ENCODE measurements around the gene ENTPD1.
"Not testable (repeated sequence)": the region's sequence is repeated elsewhere in the genome, so short reads cannot be mapped to it uniquely, and the experiment has no call there.

Gene ENTPD1

GRCh38 chr10:95793401-95794045 is 37.6 kb downstream of the ENTPD1 start:
- DNase-seq: no peak

- no peak for DNase-seq
Measured at GRCh38 chr10:95794195-95794594, 38.2 kb downstream of the ENTPD1 start.

GRCh38 chr10:95795602-95796001 is 39.6 kb downstream of the ENTPD1 start:
- DNase-seq: no peak

- DNase-seq: no peak
Measured at GRCh38 chr10:95796504-95796903, 40.5 kb downstream of the ENTPD1 start.

DNA sequence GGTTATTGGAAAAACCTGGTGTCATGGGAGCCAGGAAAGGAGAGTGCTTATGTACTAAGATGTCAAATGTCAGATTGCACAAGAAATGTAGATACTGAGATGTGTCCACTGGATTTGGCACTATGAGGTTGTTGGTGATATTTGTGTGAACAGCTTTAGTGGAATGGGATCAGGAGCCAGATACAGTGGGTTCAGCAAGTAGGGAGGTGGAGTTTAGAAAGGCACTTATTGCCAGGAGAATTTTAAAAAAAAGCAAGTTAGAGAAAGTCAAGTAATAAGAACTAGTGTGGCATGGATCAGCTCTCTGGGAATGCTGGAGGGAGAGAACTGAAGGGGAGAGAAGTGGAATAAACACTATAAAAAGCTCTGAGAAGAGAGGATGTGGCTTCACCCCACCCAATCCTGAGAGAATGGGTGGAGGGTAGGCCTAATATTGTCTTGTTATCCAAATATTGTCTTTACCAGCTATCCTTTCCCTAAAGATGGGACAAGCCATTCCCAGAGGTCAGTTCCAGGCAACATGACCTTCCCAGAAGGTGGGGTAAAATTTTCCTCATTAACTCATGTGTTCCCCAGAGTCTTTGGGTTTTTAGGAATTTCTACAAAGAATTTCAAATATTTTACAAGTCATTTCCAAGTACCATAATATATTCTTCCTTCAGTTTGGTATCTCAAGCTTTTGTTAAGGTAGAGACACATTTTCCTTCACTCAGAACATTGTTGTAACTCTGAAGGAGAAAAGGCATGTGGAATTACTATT is 42.3 kb downstream of the ENTPD1 start:
- DNase-seq: no peak

DNA sequence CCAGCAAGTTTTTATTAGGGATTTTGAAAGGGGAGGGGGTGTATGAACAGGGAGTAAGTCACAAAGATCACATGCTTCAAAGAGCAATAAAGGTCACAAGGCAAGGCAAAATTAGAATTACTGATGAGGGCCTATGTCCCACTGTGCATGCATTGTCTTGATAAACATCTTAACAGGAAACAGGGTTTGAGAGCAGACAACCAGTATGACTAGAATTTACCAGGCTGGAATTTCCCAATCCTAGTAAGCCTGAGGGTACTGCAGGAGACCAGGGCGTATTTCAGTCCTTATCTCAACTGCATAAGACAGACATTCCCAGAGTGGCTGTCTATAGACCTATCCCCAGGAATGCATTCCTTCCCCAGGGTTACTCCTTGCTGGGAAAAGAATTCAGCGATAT is 44.3 kb downstream of the ENTPD1 start:
- not testable (repeated sequence) for DNase-seq

GRCh38 chr10:95806687-95807380 is 50.9 kb downstream of the ENTPD1 start:
- not testable (repeated sequence) for DNase-seq

- not testable (repeated sequence) for DNase-seq
Measured at GRCh38 chr10:95808705-95809308, 52.8 kb downstream of the ENTPD1 start.

GRCh38 chr10:95809370-95810197 is 53.6 kb downstream of the ENTPD1 start:
- no peak for DNase-seq

DNA sequence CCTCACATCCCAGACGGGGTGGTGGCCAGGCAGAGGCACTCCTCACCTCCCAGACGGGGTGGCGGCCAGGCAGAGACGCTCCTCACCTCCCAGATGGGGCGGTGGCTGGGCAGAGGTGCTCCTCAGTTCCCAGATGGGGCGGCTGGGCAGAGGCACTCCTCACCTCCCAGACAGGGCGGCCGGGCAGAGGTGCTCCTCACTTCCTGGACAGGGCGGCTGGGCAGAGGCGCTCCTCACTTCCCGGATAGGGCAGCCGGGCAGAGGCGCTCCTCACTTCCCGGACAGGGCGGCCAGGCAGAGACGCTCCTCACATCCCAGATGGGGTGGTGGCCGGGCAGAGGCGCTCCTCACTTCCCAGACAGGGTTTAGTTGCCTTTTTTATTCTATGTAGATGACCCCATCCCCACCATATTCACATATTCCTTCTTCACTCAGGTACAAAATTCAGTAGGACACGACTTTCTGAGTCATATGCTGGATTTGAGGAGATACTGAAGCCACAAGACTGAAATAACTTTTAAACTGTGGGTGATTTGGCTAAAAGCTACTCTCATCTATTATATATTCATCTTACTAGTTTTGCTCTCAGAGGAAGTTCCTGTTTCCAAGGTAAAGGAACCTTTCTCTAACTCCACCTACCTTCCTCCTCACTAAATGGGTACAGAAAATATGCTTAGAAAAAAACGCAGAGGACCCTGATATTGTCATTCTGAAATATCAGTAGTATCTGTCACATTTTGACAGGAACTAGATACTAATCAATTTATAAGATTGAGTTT is 54.4 kb downstream of the ENTPD1 start:
- DNase-seq: no peak

DNA sequence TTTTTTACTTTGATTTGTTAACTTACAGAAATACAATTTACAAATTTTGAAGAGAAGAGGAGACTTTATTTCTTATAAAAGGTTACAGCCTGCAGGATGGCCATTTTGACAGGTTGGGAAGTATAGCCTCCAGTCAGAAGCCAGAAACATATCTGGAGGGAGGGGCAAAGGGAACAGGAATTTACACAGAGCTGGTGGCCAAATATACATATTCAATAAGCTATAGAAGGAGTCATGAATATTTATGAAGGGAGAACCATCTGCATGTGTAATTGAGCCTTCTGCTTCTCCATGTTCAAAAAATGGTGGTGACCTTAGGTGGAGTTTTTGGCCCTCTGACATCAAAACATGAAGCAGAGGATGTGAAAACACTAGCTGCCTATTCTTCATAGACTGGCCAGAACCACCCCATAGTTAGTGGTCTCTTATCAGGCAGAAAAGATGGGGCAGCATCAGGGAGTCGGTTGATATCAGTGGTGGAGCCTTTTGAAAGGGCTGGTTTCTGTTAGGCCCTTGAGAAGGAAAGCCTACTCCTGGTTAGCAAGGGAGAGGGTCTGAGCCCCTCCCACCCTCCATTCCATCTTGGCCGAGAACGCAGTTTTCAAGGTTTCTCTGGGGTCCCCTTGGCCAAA is 57.2 kb downstream of the ENTPD1 start:
- DNase-seq: no peak

- DNase-seq: peak; percentile 8
Measured at GRCh38 chr10:95814011-95814727, 58.2 kb downstream of the ENTPD1 start.

DNA sequence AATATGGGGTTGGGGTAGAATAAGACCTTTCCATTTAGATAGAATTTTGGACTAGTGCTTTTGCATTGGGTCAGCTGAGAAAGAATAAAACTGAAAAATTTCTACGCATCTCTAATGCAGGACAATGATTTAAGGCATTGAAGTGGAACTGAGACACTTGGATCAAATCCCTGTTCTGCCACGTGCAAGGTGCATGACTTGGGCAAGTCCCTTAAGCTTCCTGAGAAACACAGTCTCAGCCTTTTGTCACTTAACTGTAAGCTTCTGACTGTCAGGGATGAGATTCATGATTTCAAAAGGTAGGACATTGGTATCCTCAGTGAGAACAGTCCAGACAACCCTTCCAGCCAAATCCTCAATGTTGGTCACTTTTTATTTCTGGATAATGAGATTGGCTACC is 59.2 kb downstream of the ENTPD1 start:
- no peak for DNase-seq

GRCh38 chr10:95815701-95816240 is 59.8 kb downstream of the ENTPD1 start:
- no peak for DNase-seq

DNA sequence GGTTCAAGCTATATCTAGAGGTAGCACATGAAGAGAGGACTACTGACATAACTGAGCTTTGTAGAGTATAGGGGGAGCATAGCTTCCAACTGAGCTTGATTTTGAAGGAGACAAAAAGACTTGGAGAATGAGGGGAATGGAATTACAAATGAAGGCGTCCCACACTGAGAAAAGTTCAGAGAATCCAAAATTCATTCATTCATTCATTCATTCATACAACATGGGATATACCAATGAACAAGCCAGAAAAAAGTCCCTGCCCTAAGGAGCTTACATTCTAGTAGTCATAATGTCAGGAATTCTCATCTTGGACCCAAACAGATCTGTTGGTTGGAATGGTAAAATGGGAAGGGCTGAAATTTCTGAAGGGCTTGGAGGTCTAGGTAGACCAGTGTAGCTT is 62.0 kb downstream of the ENTPD1 start:
- DNase-seq: no peak

- no peak for DNase-seq
Measured at GRCh38 chr10:95818668-95819067, 62.7 kb downstream of the ENTPD1 start.

- DNase-seq: no peak
Measured at GRCh38 chr10:95819620-95820329, 63.8 kb downstream of the ENTPD1 start.

GRCh38 chr10:95820363-95820762 is 64.4 kb downstream of the ENTPD1 start:
- DNase-seq: no peak

DNA sequence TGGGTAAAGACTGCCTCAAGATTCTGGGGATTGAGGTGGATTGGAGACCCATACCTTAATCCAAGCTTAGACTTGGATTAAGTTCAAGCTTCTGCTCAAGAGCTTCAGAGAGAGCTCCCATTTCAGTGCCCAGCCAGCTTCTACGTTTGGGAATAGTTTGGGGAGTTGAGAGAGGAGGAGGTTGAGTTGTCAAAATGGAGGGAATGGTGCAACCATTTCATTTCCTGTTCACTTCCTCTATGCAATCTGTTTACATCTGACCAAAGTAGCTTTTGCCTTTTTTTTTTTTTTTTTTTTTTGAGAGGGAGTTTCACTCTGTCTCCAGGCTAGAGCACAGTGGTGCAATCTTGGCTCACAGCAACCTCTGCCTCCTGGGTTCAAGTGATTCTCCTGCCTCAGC is 65.8 kb downstream of the ENTPD1 start:
- no peak for DNase-seq

Data from right kidney (tissue), 1 donor.